Gastrocnemius medialis (tissue), 4 donors: ENCODE results near the gene SHD.

Experiments used
- POLR2A ChIP-seq, 2 donors: fragments of 450-650 bp; IDR thresholded peaks; one replicate each; pipeline ENCODE4 v1.6.1; 2017; ENCODE audit warnings: antibody characterized with exemption in 2 of 2, mild to moderate bottlenecking in 2 of 2, moderate library complexity in 2 of 2
- TF ChIP-seq, protein P1 (sequence below), 5 experiments: fragments of 450-650 bp in 3 of 5; fragments of 200-600 bp in 2 of 5; sonication (generic) in 2 of 5; IDR thresholded peaks in 4 of 5; conservative IDR thresholded peaks in 1 of 5; 1 replicate in 4 of 5; 2 replicates in 1 of 5; pipeline ENCODE4 v1.5.1; 2016 to 2019; ENCODE audit warnings: antibody characterized with exemption in 5 of 5, mild to moderate bottlenecking in 3 of 5, moderate library complexity in 3 of 5

DNA sequence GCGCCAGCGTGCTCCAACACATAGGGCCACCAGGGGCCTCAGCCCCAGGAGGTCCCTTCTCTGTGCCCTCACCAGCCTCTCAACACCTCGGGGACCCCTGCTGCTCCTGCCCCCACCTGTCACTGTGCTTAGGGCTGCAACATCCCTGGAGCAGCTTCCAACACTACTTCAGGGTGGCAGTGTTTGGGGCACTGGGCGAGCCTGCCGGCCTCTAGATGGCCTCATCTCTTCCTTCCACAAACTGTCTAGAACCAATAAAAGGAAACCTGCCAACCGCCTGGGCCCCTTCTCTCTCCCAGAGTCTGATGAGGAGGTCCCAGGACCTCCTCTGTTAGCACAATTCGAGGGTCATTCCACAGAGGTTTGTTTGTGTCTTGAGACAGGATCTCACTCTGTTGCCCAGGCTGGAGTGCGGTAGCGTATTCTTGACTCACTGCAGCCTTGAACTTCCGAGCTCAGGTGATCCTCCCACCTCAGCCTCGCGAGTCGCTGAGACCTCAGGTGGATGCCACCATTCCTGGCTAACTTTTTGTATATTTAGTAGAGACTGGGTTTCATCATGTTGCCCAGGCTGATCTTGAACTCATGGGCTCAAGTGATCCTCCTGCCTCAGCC lies 10.1 kb upstream of the SHD start:
- TF ChIP-seq, protein P1, sequence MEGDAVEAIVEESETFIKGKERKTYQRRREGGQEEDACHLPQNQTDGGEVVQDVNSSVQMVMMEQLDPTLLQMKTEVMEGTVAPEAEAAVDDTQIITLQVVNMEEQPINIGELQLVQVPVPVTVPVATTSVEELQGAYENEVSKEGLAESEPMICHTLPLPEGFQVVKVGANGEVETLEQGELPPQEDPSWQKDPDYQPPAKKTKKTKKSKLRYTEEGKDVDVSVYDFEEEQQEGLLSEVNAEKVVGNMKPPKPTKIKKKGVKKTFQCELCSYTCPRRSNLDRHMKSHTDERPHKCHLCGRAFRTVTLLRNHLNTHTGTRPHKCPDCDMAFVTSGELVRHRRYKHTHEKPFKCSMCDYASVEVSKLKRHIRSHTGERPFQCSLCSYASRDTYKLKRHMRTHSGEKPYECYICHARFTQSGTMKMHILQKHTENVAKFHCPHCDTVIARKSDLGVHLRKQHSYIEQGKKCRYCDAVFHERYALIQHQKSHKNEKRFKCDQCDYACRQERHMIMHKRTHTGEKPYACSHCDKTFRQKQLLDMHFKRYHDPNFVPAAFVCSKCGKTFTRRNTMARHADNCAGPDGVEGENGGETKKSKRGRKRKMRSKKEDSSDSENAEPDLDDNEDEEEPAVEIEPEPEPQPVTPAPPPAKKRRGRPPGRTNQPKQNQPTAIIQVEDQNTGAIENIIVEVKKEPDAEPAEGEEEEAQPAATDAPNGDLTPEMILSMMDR (IDR thresholded peaks at IDR 0.05 in 4 of 5, conservative IDR thresholded peaks at IDR 0.05 in 1 of 5), result no peak
- no peak for TF ChIP-seq POLR2A (IDR thresholded peaks at IDR 0.05)
